Activated B cell treated with CpG ODN at 0.5 μM for 24 hours (primary cell): Measurements from ENCODE around the gene KARS1. TPM values are rescaled to one million over a fixed set of nuclear protein-coding genes. Genes with fewer than 3 reads are reported as not detected.

Experiments
- ATAC-seq: fragments of 200-7000 bp; cut with Tn5 transposase; one replicate; pipeline ENCODE4 v1.10.0; 2021; ENCODE audit warnings: low read depth, mild to moderate bottlenecking, moderate library complexity
- CTCF ChIA-PET: fragments of 350-600 bp; sonication (Branson Sonifier 250); formaldehyde crosslinking; loops from one replicate; lab custom pipeline; 2021; ENCODE audit warnings: antibody characterized with exemption; lab: Charles Lee
- POLR2A ChIA-PET: fragments of 350-600 bp; sonication (Branson Sonifier 250); formaldehyde crosslinking; loops from one replicate; lab custom pipeline; 2021; ENCODE audit warnings: antibody characterized with exemption; lab: Charles Lee
- DNase-seq: peaks from one replicate; pipeline ENCODE4 v3.0.0; 2022
- H3K27ac Mint-ChIP-seq: one replicate; pipeline ENCODE4 v1.8.0; 2020; ENCODE audit warnings: mixed read lengths
- H3K27me3 Mint-ChIP-seq: one replicate; pipeline ENCODE4 v1.8.0; 2021; ENCODE audit warnings: mixed read lengths
- H3K36me3 Mint-ChIP-seq: one replicate; pipeline ENCODE4 v1.8.0; 2021; ENCODE audit warnings: low read depth, mixed read lengths
- H3K4me1 Mint-ChIP-seq: one replicate; pipeline ENCODE4 v1.8.0; 2021; ENCODE audit warnings: mixed read lengths
- H3K4me3 Mint-ChIP-seq: one replicate; pipeline ENCODE4 v1.8.0; 2020; ENCODE audit warnings: mild to moderate bottlenecking, mixed read lengths
- H3K9me3 Mint-ChIP-seq: one replicate; pipeline ENCODE4 v1.8.0; 2020; ENCODE audit warnings: mixed read lengths
- CTCF ChIP-seq: fragments of 200-600 bp; IDR thresholded peaks from one replicate; pipeline ENCODE4 v1.8.0; 2022; ENCODE audit warnings: antibody characterized with exemption, mild to moderate bottlenecking
- intact Hi-C: fragments of 100-400 bp; cut with micrococcal nuclease; formaldehyde crosslinking; loops from one replicate; pipeline ENCODE4 v1.15.1; 2024
- total RNA-seq: library from RNA; stranded (reverse); gene quantifications from 2 replicates; pipeline ENCODE4 v1.2.3, GENCODE V29; 2022

Gene KARS1
- total RNA-seq, 1 donor from 2014 or later = 166 TPM

GRCh38 chr16:75628351-75628750, 19.1 kb downstream of the KARS1 start:
- TF ChIP-seq CTCF = no peak
- CTCF ChIA-PET = no interaction called here
- Mint-ChIP-seq H3K4me1 (no peaks in the 10 kb centered on the region), H3K4me3 (no peak overlapping the region), H3K27ac (no peak overlapping the region), H3K27me3 (no peaks in the 10 kb centered on the region), H3K9me3 (no peaks in the 10 kb centered on the region), H3K36me3 (peaks cover 74% of the 10 kb centered on the region)
- POLR2A ChIA-PET = no interaction called here
- ATAC-seq (no peak), DNase-seq (no peak)
- intact Hi-C loops = no loop called here

GRCh38 chr16:75627851-75628250, 19.6 kb downstream of the KARS1 start:
- CTCF ChIA-PET = no interaction called here

GRCh38 chr16:75626806-75627205, 20.7 kb downstream of the KARS1 start:
- no peak for TF ChIP-seq CTCF
- POLR2A ChIA-PET = no interaction called here
- H3K36me3 Mint-ChIP-seq = peaks cover 68% of the 10 kb centered on the region
- intact Hi-C loops = no loop called here
- H3K4me3 Mint-ChIP-seq = no peak overlapping the region
- H3K4me1 Mint-ChIP-seq = peaks cover 11% of the 10 kb centered on the region
- DNase-seq (no peak), ATAC-seq (no peak)
- no peak overlapping the region for H3K27ac Mint-ChIP-seq
- no peaks in the 10 kb centered on the region for H3K9me3 Mint-ChIP-seq
- H3K27me3 Mint-ChIP-seq = no peaks in the 10 kb centered on the region
- CTCF ChIA-PET = no interaction called here

More at GRCh38 chr16:75627851-75628250, 19.6 kb downstream of the KARS1 start:
- peaks cover 72% of the 10 kb centered on the region for H3K36me3 Mint-ChIP-seq
- H3K27me3 Mint-ChIP-seq = no peaks in the 10 kb centered on the region
- no peaks in the 10 kb centered on the region for H3K9me3 Mint-ChIP-seq
- no peak for DNase-seq
- no peak overlapping the region for H3K4me3 Mint-ChIP-seq
- no peak for ATAC-seq
- peaks cover 2% of the 10 kb centered on the region for H3K4me1 Mint-ChIP-seq
- intact Hi-C loops = no loop called here
- no peak for TF ChIP-seq CTCF
- POLR2A ChIA-PET = no interaction called here
- H3K27ac Mint-ChIP-seq = no peak overlapping the region

- POLR2A ChIA-PET = no interaction called here
Measured at GRCh38 chr16:75624921-75625334, 22.5 kb downstream of the KARS1 start.

More at GRCh38 chr16:75624921-75625334, 22.5 kb downstream of the KARS1 start:
- intact Hi-C loops = no loop called here
- Mint-ChIP-seq H3K4me1 (peaks cover 22% of the 10 kb centered on the region), H3K27me3 (no peaks in the 10 kb centered on the region), H3K4me3 (no peak overlapping the region), H3K36me3 (peaks cover 61% of the 10 kb centered on the region), H3K9me3 (no peaks in the 10 kb centered on the region), H3K27ac (no peak overlapping the region)
- TF ChIP-seq CTCF = no peak
- DNase-seq (no peak), ATAC-seq (no peak)
- CTCF ChIA-PET = no interaction called here
